SIG-M5 (cell line): ENCODE data around the gene SPTBN4.

ENCODE experiments used
- DNase-seq: peaks from one replicate; lab custom pipeline; 2025; lab: John Stamatoyannopoulos, UW

Gene SPTBN4

DNA sequence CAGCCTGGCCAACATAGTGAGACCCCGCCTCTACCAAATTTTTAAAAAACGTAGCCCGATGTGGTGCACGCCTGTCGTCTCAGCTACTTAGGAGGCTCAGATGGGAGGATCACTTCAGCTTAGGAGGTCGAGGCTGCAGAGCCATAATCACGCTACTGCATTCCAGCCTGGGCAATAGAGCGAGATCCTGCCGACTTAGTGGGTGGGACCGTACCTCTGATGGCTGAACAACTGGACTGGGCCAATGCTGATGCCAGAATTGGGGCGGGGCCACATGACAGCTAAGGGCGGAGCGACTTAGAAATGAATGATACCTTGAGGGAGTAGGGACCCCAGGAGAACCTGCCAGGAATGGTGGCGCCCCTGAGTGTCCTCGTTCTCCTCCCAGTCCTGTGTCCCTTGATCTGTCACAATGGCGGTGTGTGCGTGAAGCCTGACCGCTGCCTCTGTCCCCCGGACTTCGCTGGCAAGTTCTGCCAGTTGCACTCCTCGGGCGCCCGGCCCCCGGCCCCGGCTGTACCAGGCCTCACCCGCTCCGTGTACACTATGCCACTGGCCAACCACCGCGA lies 137.9 kb downstream of the SPTBN4 start:
- no peak for DNase-seq

DNA sequence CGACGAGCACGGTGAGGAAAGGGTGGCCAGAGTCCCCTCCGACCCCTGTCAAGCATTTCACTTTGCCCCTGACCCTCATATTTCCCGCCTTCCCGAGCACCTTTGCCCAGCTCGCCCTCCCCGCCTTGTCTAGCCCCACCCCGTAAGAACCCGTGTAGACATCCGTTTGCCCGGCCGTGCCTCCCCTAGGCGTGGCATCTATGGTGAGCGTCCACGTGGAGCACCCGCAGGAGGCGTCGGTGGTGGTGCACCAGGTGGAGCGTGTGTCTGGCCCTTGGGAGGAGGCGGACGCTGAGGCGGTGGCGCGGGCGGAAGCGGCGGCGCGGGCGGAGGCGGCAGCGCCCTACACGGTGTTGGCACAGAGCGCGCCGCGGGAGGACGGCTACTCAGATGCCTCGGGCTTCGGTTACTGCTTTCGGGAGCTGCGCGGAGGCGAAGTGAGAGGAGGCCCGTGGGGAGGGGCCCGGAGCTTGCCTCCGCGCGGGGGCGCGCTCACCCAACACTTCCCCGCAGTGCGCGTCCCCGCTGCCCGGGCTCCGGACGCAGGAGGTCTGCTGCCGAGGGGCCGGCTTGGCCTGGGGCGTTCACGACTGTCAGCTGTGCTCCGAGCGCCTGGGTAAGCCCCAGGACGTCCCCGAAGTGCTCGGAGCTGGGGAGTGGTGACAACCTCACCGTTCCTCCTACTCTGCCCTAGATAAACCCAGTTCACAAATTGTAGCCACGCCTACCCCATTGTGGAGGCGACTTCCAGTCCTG lies 138.6 kb downstream of the SPTBN4 start:
- DNase-seq: peak; percentile 18

DNA sequence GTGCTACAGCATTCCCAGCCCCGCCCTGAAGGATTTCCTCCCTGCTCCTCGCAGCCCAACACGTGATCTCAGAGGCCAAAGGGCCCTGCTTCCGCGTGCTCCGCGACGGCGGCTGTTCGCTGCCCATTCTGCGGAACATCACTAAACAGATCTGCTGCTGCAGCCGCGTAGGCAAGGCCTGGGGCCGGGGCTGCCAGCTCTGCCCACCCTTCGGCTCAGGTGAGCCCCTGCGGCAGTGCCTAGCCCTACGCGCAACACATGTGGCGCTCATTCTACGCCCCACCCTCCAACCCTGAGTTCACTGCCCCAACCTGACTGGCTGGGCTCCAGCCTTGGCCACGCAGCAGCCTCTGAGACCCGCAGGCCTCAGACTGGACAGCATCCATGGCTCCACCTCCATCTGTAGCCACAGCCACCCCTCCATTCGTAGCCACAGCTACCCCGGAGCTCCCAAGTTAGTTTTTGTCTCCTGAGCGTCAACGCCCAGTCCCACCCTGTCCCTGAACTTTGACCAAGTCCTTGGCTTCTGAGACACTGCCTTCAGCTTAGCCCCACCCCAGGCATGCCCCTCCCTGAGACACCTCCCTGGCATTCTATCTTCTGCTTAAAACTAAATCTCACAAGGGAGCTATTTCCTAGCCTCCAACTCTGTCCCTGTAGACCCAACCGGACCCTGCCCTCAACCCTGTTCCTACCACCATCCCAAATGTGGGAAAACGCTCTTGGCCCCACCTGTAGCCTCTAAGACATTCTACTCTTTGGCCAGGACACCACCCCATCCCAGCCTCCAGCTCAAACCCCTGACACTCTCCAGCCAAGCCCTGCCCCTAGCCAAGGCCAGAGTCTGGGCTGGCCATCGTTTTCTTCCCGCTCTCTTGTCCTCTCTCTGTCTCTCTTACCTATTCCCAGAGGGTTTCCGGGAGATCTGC lies 140.8 kb downstream of the SPTBN4 start:
- no peak for DNase-seq

DNA sequence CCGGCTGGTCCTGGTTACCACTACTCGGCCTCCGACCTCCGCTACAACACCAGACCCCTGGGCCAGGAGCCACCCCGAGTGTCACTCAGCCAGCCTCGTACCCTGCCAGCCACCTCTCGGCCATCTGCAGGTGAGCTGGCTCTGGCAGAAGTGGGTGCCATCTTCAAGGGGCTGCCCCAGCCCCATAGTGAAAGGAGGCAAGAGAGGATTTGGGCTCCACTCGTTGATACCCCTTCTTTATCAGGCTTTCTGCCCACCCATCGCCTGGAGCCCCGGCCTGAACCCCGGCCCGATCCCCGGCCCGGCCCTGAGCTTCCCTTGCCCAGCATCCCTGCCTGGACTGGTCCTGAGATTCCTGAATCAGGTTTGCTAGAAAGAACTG lies 141.4 kb downstream of the SPTBN4 start:
- DNase-seq: no peak

DNA sequence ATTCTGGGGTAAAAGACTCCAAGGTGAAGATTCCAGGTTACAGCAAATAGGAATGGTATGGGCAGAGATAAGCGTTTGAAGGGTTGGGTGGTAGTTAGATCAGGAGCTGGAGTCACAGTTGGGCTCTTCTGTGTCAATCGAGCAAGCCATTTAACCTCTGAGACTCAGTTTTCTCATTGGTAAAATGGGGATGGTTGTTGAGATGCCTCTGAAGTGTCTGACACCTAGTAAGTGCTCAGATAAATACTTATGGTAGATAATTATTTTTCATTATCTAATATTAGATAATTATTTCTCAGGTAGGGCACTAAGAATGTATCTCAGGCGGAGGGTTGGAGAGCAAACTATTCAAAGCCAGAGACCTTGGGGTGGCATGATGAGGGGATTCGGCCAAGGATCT lies 142.2 kb downstream of the SPTBN4 start:
- DNase-seq: no peak

DNA sequence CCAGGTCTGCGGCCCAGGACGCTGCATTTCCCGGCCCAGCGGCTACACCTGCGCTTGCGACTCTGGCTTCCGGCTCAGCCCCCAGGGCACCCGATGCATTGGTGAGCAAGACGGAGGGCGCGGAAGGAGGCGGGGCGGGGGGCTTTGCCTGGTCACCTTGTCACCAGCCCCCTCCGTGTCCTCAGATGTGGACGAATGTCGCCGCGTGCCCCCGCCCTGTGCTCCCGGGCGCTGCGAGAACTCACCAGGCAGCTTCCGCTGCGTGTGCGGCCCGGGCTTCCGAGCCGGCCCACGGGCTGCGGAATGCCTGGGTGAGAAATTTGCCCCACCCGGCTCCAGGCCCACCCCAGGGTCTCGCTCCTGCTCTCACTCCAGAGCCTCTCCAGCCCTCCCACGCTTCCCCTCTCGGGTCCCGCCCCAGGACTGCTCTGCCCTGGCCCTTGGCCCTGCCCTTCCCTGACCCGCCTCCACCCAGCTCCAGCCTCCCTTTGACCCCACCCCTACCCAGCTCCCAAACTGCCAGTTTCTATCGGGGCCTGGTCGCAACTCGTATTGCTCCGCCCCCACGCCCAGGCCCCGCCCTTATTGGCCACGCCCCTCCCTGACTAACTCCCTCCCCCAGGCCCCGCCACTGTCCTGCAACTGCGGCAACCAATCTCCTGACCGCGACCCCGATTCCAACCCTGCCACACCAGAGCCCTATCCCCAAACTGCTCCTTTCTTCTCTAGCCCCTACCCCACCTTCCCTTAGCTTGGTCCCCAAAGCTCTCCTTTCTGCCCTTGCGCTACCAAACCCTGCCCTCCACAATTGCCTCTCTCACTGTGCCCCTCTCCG lies 143.0 kb downstream of the SPTBN4 start:
- no peak for DNase-seq

DNA sequence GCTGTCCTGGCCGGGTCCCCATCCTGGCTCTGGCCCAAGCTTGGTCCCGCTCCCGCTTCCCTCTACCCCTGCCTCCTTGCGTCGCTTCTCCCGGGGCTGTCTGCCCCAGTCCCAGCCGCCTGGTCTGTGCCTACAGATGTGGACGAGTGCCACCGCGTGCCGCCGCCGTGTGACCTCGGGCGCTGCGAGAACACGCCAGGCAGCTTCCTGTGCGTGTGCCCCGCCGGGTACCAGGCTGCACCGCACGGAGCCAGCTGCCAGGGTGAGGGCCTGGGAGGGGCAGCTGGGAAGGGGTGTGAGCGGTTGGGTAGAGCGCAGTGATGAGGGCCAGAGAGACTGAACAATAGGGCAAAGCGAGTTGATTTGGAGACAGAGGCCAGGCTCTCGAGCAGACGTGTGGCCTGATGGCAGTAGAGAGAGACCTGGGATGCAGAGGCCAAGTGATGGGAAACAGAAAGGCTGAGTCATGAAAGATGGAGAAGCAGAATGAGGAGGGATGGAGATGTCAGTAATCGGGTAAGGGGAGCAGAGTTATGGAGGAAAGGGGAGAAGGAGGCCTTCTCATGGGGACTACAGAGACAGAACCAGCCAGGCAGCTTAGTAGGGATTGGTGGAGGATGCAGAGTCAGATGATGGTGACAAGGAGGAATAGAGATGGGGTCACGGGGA lies 143.7 kb downstream of the SPTBN4 start:
- no peak for DNase-seq

DNA sequence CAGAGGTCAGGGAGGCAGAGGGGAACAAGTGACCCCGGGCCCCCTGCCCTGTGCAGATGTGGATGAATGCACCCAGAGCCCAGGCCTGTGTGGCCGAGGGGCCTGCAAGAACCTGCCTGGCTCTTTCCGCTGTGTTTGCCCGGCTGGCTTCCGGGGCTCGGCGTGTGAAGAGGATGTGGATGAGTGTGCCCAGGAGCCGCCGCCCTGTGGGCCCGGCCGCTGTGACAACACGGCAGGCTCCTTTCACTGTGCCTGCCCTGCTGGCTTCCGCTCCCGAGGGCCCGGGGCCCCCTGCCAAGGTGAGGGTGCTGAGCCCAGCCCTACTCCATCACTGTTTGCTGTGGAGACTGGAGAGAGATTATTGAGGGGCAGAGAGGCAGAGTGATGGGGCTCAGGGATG lies 144.3 kb downstream of the SPTBN4 start:
- no peak for DNase-seq

DNA sequence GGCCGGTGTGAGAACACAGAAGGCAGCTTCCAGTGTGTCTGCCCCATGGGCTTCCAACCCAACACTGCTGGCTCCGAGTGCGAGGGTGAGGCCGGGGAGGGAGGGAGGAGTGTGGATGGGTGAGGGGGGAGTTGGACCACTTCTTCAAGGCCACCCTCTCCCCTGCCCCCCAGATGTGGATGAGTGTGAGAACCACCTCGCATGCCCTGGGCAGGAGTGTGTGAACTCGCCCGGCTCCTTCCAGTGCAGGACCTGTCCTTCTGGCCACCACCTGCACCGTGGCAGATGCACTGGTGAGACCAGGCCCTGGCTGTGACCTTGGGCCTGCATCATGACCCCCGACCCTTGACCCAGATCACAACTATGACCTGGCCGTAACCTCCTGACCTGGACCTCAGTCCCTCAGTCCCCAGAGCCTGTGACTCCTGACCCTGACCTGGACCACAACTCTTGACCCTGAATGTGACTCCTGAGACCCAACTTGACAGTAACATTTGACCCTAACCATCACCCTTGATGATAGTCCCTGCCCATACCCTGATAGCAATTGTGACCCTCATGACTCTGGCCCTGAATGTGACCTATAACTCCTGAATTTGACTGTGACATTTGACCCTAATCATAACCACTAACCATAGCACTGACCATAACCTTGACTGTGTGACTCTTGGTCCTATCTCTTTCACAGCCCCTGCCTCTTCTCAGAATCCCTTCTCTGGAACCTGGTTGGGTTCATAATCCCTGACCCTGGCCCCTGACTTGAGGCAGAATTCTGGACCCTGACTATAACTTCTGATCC lies 145.3 kb downstream of the SPTBN4 start:
- no peak for DNase-seq

DNA sequence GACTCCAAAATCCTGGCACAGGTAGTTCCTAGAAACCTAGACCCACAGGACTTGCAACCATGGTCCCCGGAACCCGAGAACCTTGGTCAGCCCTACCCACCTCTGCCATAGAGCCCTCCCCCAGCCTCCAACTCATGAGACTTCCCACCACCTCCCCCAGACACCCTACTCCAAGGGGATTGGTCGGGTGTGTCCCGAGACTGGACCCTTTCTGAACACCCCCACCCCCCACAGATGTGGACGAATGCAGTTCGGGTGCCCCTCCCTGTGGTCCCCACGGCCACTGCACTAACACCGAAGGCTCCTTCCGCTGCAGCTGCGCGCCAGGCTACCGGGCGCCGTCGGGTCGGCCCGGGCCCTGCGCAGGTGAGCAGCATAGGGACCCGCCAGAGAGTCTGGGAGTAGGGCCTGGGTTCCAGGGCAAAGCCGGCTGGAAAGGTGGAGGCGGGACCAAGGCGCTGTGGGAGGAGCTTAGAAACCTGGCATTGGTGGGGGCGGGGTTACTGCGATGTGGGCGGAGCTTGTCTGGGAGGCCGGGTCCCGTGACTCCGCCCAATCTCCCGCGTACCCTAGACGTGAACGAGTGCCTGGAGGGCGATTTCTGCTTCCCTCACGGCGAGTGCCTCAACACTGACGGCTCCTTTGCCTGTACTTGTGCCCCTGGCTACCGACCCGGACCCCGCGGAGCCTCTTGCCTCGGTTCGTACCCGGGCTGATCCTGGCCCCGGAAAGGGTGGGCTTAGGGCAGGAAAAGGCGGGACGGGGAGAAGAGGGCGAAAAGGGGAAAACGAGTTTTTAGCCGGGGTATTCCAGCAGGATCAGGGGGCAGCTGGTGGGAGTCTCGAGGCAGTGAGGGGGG lies 146.3 kb downstream of the SPTBN4 start:
- no peak for DNase-seq

DNA sequence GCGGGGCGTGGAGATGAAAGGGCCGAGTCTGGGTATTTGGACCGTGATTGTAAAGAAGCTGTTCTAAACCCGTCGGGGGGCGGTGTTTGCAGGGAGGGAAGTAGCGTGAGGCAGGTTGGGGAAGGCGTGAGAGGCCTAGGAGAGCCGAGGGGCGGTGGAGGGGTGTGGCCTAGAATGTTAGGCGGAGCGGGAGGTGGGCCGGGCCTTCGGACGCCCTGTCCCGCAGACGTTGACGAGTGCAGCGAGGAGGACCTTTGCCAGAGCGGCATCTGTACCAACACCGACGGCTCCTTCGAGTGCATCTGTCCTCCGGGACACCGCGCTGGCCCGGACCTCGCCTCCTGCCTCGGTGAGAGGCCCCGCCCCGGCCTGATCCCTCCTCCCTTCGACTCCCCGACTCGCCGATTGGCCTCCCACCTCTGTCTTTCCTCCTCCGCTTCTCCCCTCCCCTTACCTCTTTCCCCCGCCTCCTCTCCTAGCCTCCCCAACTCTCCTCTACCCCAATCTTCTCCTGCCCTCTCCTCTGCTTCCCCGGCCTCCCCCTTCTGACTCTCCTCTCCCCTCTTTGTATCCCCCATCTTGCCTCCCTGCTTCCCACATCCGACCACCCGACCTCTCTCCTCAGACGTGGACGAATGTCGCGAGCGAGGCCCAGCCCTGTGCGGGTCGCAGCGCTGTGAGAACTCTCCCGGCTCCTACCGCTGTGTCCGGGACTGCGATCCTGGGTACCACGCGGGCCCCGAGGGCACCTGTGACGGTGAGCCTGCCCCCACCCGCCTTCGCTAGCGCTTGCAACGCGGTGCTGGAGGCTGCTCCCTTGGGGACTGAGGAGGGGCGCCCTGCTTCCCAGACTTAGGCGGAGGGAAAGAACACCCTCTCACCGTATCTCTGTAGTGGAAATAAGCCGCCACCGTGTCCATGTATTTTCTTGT lies 147.2 kb downstream of the SPTBN4 start:
- peak; percentile 61 for DNase-seq

DNA sequence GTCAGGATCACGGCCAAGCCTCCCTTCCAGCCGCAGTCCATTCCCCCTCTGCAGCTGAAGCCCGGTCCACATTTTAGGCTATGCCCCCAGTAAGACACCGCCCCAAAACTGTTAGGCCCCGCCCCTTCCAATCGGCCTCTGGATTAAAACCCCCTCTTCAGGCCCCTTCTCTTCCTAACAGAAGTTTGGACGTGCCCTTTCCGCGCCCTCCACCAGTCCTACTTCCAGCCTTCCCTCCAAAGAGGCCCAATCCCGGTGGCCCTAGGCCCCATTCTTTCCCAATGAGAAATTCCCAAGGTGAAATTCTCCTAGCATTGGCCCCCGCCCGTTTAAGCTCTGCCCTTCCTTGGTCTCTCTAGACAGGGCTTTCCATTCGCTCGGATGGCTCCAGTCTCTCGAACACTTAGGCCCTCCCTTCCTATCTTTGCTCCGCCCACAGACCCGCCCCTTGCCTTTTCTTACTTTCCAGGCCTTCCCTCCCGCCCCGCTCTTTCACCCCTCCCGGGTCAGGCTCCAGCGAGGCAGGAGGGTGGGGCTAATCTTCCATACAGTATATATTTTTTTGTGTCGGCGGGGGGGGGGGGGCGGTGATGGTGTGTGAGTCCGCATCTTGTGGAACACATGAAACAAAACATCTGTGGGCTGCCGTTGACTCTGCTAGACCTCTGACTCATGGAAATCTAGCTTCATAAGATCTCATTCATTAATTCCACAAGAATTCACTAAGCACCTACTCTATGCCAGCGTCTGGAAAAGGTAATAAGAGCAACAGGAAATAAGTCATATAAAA lies 148.0 kb downstream of the SPTBN4 start:
- DNase-seq: no peak

DNA sequence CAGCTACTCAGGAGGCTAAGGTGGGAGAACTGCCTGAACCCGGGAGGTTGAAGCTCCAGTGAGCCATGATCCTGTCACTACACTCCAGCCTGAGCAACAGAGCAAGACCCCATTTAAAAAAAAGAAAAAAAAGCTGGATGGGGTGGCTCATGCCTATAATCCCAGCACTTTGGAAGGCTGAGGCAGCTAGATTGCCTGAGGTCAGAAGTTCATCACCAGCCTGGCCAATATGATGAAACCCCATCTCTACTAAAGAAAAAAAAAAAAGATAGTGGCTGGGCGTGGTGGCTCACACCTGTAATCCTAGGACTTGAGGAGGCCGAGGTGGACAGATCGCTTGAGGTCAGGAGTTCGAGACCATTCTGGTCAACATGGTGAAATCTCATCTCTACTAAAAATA lies 149.4 kb downstream of the SPTBN4 start:
- DNase-seq: no peak

DNA sequence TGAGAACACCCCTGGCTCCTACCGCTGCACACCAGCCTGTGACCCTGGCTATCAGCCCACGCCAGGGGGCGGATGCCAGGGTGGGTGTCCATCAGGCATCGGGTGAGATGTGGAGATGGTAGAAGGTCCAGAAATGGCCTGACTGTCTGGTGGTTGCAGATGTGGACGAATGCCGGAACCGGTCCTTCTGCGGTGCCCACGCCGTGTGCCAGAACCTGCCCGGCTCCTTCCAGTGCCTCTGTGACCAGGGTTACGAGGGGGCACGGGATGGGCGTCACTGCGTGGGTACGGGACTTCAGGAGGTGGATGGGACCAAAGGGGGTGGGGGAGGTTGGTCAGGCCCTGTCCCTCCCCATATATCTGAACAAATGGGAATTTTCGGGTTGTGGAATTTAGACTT lies 150.1 kb downstream of the SPTBN4 start:
- no peak for DNase-seq

DNA sequence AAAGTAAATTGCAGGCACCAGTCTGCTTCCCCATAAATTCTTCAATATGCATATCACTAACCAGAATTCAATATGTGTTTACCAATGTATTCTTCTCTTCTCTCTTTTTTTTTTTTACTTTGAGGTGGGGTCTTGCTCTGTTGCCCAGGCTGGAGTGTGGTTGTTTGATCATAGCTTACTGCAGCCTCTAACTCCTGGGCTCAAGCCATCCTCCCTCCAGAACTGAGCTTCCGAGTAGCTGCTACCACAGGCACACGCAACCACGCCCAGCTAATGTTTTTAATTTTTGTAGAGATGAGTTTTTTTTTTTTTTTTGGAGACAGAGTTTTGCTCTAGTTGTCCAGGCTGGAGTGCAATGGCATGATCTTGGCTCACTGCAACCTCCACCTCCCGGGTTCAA lies 151.2 kb downstream of the SPTBN4 start:
- no peak for DNase-seq

DNA sequence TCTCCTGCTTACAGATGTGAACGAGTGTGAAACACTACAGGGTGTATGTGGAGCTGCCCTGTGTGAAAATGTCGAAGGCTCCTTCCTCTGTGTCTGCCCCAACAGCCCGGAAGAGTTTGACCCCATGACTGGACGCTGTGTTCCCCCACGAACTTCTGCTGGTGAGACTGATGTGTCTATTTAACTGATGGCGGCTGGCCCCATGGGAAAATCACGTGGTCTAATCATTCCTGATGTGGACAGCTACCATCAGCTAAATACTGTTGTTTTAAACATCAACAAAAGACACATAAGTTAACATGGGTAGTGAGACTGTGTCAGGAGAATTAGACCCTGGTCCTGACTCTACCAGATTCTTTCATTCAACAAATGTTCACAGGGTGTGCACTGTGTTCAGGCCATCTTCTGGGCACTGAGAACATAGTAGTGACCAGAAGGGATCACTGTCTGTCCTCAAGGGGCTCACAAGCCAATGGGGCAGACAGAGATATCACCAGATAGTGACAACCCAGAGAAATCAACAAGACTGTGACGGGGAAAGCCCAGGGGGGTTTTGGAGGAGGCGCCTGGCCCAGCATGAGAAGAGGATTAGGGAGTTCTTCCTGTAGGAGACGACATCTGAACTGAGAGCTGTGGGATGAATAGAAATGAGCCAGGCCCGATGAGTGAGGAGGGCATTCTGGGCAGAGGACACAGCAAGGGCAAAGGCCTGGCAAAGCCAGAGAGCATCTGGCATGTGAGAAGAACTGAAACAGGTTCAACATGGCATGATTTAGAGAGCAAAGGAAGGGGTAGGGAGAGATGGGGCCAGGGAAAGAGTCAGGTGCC lies 152.7 kb downstream of the SPTBN4 start:
- no peak for DNase-seq

DNA sequence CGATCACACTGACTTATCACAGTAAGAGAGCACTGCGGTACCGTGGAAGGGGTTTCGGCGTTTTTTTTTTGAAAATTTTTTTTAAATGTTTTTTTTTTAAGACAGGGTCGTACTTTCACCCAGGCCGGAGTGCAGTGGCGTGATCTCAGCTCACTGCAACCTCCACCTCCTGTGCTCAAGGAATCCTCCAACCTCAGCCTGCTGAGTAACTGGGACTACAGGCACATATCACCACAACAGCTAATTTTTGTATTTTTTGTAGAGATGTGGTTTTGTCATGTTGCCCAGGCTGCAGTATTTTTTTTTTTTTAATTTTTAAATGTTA lies 153.3 kb downstream of the SPTBN4 start:
- DNase-seq: no peak
